COLO829 (cell line): ENCODE results near the gene C16orf74.

Experiments used
- DNase-seq: peaks from one replicate; pipeline ENCODE4 v3.0.0; 2012; ENCODE audit warnings: low spot score

The C16orf74 gene

DNA sequence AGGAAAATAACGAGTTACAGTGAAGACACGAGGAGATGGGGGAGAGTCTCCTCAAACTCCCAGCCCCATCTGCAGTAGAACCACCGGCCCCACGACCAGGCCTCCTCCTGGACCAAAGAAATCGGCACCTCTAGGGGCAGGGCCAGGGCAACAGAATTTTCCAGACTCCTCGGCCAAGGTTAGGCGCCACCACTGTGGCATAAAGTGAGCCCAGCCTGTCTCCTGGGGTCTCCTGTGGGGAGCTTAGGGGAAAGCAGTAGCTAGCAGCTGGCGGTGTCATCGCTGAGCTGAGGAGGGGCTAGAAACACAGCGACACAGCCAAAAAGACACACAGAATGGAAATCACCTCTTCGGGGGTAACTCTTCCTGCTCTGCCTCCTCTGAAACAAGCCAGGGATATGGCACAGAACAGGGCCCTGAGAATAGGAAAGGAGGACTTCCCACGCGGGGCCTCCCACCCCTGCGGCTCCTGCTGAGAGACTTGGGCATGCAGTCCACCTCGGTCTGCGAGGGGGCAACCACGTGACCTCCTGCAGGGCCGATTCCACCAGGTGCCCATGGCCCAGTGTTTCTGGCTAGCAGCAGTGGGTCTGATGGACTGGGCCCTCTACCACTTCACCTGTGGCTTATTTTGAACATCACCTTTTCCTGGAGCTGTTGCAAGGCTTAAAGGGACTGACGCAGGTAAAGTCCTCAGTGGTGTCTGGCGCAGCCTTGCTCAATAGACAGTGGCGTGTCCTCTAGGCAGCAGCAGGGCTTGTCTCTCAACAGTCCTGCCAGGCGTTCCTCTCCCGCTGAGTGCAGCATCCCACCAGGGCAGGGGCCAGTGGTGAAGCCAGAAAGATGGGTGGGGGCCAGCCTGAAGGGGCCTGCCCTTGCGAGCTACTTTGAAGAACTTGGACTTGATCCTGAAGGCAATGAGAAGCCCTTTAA is 55.4 kb downstream of the C16orf74 start:
- DNase-seq = no peak

DNA sequence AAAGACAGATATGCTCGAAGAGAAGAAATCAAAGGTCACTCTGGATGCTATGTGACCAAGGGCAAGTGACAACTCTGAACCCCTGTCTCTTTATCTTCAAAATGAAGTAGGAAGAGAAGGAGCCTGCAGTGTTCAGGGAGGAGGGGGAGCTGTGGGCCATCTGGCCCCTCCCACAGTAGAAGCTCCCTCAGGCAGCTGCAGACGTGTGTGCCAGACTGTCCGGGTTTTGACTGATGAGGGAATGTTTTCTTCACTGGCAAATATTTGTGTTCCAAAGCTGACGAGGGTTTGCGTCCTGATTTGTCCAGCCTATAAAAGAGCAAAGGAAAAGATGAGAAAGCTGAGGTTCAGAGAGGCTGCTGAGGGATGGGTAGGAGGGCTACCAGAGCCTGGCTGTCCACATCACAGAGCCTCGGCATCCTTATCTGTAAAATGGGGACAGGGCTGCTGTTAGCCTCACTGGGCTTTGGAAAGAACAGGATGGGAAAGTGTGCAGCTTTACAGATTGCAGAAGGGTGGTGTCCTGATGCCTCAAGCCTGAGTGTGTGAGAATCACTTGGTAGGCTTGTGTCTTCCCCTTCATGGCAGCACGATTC is 60.3 kb downstream of the C16orf74 start:
- DNase-seq = no peak

DNA sequence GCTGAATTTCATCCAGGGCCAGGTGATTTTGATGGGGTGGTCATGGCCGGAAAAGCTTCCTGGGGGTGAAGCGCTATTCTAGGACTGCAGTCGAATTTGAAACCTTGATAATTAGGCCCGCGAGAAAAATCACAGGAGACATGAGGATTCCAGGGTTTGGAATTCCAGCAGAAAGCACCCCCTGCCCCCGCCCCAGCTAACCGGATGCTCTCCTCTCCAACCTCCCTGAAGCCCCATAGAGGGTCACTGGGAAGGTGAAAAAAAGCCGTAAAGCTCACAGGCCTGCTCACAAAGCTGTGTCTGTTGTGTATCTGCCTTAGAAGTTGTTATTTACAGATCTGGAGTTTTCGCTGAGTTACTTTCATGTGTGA is 61.0 kb downstream of the C16orf74 start:
- DNase-seq = no peak

DNA sequence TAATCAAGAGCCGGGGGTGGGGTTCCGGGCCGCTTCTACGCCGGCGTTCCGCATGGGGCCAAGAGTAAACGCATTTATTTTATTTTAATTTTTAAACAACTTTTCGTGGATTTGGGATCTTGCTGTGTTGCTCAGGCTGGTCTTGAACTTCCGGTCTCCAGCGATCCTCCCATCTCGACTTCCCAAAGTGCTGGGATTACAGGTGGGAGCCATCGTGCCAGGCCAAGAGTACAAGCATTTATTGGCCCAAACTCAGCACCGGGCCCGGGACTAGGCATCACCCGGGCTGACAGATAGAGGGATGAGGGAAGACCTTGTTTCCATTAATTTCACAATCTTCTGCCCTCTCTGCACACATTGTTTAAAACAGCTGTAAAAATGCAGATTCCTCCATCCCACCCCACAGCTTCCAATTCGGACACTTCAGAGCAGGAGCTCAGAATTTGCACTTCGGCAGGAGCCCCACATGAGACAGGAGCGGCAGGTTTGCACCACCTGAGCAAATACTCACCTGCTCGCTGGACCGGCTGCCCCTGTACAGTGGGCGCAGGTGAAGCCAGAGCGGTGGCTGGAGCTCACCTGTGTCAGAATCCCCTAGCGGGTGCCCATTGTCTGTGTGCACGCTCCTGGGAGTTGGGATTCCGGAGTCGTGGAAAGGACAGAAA is 61.5 kb downstream of the C16orf74 start:
- DNase-seq = no peak

DNA sequence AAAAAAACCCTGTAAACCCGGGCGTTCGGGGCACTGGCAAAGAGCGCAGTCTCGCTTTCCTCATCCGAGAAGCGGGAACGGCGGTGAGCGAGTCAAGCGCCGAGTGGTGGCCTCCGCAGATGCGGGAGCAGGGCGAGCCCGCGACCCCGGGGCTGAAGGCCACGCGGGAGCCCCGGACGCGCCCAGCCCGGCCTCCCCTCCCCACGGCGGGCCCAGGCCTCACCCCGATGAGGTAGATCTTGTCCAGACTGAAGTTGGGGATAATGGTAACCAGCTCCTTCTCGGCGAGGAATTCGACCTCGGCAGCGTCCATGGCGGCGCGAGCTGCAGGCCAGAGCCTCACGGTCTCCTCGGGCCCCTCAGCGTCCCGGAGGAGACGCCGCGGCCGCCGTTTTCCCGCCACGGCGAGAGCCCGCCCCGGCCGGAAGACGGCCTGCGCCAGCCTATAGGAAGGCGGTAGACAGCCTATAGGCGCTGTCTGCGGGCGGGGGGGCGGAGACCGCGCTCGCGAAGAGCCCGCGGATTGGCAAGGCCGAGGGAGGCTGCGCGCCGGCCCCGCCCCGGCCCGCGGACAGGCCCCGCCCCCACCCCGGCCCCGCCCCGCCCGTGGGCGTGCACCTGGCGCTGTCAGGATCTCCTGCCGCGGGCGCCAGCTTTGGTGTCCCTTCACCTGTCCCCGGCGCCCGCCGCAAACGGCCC is 62.2 kb downstream of the C16orf74 start, which contains the start of gene GINS2:
Gene GINS2, minus strand, starts transcription at position 369 of the 699 bp plus-strand sequence. Its CDS starts 56 bp downstream, at position 313.
- peak; percentile 93 for DNase-seq

DNA sequence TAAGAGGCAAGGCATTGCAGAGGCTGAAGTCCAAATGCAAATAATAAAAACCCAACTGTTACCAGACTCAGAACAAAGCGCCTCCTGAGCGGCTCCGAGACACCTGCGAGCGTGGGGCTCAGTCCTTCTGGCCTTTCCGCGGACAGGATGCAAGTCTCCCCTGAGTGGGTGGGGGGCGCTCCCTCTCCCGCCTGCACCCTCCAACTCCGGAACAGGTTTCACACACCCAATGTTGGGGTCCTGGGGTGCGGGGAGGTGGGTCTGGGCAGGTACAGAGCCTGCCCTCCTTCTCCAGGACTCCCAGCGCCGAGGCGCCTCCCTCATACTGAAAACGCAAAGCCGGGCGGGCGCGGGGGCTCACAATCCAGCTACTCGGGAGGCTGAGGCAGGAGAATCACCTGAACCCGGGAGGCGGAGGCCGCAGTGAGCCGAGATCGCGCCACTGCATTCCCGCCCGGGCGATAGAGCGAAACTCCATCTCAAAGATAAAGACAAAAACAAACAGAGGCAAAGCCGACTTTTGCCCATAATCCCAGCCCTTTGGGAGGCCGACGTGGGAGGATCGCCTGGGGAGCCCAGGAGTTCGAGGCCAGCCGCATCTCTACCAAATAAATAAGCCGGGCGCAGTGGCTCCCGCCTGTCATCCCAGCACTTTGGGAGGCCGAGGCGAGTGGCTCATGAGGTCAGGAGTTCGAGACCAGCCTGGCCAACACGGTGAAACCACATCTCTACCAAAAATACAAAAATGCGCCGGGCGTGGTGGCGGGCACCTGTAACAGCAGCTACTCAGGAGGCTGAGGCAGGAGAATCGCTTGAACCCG is 63.0 kb downstream of the C16orf74 start:
- DNase-seq = no peak

DNA sequence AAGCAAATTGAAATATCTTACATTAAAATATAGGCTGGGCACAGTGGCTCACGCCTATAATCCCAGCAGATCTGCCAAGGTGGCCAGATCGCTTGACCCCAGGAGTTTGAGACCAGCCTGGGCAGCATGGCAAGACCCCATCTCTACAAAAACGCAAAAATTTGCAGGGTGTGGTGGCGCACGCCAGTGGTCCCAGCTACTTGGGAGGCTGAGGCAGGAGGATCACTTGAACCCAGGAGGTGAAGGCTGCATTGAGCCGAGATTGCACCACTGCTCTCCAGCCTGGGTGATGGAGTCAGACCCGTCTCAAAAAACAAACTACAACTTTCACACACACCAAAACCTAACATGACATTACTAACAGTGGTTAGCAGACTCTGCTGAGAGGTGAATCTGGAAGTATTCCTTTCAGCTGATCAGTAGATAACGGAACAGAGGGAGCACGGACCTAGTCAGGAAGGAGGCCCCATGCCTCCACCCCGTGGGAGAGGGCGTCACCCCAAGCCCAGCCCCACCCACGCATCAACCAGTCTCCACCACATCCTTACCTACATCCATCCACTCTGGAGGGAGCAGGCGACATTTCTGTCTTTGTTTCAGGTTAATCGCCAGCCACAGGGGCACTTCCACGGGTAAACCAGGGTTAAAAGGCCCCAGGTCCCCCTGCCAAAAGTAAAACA is 63.8 kb downstream of the C16orf74 start:
- no peak for DNase-seq

DNA sequence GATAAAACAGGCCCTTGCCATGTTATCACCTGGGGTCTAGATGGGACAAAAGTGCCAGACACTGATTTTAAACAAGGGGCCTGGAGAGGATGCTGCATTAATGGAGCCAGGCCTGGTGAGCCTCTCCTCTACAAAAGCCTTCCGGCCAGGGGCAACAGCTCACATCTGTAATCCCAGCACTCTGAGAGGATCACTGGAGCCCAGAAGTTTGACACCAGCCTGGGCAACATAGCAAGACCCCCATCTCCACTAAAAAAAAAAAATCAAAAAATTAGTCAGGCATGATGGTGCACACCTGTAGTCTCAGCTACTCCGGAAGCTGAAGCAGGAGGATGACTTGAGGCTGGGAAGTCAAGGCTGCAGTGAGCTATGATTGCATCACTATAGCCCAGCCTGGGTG is 65.6 kb downstream of the C16orf74 start:
- DNase-seq = no peak

DNA sequence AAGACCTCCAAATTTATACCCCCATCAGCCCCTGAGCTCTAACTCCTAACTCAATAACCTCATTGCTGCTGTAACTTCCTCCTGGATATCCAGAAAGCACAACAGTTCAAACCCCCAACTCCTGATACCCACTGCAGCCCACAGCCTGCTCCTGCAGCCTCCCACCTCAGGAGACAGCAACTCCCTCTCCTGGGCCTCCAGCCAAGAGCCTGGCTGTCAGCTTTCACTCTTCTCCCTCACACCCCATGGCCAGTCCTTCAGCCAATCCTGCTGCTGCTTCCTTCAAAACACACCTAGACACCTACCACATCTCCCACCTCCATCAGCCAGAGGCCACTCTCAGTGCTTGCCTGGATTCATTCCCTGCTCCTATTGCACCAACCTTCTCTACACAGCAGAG is 67.5 kb downstream of the C16orf74 start:
- no peak for DNase-seq

DNA sequence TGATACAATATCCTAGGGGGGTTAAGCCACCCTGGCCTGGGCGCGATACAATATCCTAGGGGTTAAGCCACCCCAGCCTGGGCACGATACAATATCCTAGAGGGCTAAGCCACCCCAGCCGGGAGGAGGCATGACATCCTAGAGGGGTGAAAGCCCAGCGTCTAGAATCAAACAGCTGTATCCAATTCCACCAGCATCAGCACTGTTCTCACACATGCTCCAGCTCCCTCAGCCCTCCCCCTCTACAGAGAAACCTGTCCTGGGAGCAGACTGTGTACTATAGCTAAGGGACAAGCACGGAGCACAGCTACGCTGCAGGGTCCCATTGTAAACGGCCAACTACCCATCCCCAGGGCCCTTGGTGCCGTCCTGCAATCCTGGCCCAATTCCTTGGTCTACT is 68.4 kb downstream of the C16orf74 start:
- no peak for DNase-seq

DNA sequence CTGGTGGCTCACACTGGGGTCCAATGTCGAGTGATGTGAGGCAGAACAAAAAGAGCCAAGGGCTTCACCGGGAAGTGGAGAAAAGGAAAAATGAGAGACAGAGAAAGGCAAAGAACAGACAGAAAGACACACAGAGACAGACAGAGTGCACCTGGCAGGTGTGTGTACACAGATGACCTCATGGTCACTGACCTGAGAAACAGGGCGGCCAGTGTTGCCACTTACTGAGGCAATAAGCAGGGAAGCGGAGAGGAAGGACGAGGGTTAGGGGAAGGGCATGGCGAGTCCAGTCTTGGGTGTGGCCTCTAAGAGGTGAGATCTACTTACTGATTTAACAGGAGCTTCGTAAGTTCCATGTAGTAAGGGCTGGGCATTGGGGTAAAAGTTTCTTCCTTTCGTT is 69.6 kb downstream of the C16orf74 start:
- no peak for DNase-seq

DNA sequence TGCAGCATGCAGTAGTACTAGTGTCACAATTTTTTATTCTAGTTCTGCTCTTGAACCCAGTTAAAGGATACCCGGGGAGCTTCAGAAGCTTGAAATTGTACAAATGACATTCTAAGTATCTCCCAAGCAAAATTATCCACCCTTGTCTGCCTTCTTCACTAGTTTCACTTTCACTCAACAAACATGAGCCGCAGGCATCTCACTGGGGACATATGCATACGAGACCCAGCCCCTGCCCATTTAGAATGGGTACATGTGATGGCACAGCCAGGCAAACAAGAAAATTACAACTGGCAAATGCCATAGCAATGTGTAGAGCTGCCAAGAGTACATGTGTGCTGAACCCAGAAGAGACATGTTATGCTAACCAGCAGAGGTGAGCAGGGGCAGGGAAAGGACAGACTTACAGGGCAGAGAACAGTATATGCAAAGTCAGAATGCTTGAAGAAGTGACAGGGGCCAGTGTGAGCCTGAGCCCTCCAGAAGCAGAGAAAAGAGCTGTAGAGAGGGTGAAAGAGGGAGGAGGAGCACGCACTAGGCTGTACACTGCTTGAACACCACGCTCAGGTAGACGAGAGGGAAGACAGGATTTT is 70.4 kb downstream of the C16orf74 start:
- no peak for DNase-seq

DNA sequence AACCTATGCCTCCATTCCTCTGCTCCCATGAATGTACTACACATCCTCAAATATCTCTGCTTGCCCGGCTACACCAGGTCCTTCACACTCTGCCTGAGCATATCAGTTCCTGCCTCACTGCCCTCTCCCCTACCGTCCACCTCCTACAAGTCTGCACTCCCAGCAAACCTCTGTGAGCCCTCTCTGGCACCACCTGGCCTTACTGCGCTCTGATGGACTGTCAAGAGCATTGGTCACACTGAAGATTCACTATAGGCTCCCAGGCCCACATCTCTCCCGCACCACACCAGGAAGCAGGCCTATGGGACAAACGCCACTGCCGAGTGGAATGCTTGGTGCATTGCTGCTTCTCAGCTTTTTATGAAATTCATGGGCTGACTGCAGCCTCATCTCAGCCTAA is 71.0 kb downstream of the C16orf74 start:
- DNase-seq = no peak

DNA sequence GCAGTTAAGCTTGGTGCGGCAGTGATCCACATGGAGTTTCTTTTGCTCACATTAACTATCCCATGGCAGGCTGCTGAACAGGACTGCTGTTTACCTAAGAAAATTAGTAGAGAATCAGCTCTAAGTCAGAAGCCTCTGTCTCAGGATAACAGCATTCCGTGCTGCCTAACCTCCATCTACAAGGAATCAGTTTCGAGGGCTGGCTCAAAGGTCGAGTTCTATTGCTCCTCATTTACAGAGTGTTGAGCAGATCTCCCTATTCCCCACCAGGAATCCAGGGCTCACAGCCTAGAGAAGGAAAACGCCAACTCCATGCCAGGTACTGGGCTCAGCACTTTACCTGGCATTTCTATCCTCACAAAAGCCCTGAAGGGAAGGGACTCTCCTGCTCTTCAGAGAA is 72.1 kb downstream of the C16orf74 start:
- no peak for DNase-seq

DNA sequence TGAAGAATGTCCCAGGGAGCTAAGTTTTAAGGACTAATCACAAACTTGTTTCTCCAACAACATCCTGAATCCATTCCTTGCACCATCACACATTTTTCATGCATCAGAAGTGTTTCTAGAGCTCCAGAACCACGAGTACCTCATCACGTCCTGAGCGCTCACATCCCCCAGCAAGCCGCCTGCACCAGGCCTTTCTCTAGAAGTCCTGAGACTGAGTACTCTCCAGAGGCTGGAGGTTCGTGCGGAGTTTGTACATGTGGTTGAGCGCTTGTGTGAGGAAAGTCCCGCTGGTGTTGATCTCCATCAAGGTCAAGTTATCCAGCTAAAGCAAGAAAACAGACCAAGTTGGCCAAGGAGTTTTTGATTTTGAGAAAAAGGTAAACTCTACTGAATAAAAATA is 72.9 kb downstream of the C16orf74 start:
- no peak for DNase-seq

DNA sequence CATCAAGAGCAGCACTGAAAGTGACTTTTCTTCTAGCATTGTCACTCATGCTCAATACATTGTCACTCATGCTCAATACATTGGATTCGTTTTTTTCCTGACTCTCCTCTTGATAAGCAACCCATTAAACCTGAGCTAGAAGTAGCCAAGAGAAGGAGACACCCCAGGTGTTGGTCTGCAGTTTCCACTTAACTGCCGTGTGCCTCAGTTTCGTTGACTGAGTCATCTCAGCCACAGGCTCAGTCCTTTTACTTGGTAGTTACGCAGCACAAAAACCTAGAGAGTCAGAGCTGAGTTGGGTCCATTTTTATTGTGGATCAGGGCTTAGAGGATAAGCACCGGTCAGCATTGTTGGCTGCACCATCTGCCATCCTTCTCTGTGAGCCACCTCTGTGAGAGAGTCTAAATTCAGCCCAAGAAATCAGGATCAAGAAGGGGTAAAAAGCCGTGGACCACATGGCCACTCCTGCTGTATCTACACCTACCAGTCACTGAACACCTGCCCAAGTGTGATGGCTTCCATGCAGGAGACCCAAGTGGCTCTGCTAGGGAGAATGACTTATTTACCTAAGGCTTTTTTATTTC is 73.4 kb downstream of the C16orf74 start:
- no peak for DNase-seq

DNA sequence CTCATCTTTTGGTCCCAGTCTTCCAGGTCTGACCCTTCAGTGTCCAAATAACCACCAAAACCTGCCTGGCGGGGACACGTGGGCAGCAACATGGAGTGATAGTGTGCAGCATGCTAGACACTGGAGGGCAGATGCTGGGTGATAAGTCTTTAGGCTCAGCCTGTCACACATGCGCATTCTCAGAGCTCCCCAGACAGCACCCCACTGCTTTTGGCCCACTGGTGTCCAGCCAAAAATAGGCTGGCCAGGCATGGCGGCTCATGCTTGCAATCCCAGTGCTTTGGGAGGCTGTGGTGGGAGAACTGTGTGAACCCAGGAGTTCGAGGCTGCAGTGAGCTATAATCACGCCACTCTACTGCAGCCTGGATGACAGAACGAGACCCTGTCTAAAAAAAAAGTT is 74.4 kb downstream of the C16orf74 start:
- DNase-seq = no peak

DNA sequence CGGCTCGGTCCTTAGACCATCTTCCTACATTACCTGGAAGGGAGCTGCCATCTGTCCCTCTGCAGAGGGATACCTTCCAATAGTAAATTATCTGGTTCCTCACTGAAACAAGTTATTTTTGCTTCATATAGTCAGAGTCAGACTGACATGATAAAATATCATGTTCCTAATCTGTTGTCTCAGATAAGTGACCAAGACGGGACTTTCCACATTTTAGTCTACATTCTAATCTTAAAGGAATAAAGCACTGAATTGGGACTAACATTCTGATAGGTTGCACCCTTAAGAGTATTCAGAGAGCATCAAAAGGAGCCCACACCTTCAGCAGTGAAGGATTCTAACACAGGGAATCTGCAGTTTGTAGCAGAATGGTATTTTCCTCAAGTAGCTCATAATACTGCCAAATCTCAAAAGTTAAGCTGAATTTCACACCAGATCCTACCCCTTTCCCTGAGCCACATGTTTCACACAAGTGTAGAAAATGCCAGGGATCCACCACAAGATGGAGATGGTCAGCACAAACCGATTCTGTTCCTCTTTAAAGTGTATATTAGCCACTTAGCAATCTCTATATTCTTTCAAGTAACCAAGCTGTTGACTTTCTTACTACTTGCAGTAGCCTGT is 75.5 kb downstream of the C16orf74 start:
- DNase-seq = peak; percentile 18

DNA sequence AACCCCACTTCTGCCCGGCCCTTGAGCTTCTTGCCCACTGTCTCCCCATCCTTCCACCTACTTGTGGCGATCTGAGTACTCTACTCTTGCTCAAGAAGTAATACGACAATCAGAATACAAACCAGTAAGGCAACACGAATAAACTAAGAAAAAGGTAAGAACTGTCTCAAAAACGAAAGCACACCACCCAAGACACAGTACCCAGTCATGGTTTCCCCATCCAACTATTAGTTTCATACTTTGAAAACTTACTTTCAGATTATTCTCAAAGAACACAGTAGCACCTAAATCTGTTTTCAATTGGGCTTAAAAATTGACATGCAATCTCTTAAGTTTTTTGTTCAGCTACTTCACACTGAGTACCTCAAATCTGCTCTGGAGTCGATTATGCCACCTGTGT is 76.1 kb downstream of the C16orf74 start:
- no peak for DNase-seq

DNA sequence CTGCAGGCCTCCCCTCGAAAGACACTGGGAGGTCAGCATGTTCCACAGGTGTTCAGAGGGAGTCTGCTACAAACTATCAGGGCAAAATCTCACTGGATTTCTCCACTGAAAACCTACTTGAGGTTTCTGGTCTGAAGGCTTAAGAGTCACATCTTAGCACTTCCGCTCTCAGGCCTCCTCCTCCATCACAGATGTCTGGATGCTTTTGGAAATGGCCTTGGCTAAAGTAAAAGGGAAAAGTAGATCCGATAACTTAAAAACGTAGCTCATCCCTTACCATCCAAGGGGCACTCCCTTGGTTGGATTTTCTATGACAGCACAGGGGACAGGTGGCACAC is 76.5 kb downstream of the C16orf74 start:
- DNase-seq = no peak
